Peyer's patch (tissue), 4 donors: ENCODE results near the gene STK32C. TPM values are rescaled to one million over a fixed set of nuclear protein-coding genes. Genes with fewer than 3 reads are reported as not detected.

Source experiments
- DNase-seq, 3 donors: peaks; one replicate each; pipeline ENCODE4 v3.0.0-alpha.2; 2017 to 2019
- H3K27ac ChIP-seq, 4 donors: fragments of 200-600 bp; sonication (generic); one replicate each; pipeline ENCODE4 v1.5.1; 2016 to 2019
- H3K27me3 ChIP-seq, 2 donors: fragments of 200-600 bp; sonication (generic); one replicate each; pipeline ENCODE4 v1.5.1; 2019
- H3K36me3 ChIP-seq, 3 donors: fragments of 200-600 bp; sonication (generic); one replicate each; pipeline ENCODE4 v1.5.1; 2016 to 2019
- H3K4me1 ChIP-seq, 4 donors: fragments of 200-600 bp; sonication (generic); one replicate each; pipeline ENCODE4 v1.5.1; 2016 to 2019
- H3K4me3 ChIP-seq, 4 donors: fragments of 200-600 bp; sonication (generic); 1 replicate in 3 of 4; 2 replicates in 1 of 4; pipeline ENCODE4 v1.5.1; 2016 to 2019; ENCODE audit warnings: mild to moderate bottlenecking in 1 of 4
- H3K9me3 ChIP-seq, 4 donors: fragments of 200-600 bp; sonication (generic); one replicate each; pipeline ENCODE4 v1.5.1; 2016 to 2019; ENCODE audit warnings: mild to moderate bottlenecking in 1 of 4
- CTCF ChIP-seq, 6 experiments: fragments of 450-650 bp in 4 of 6; fragments of 200-600 bp in 2 of 6; sonication (generic) in 1 of 6; IDR thresholded peaks; one replicate each; pipeline ENCODE4 v1.5.1; 2017 to 2019; ENCODE audit warnings: antibody characterized with exemption in 6 of 6, mild to moderate bottlenecking in 3 of 6, moderate library complexity in 1 of 6
- POLR2A ChIP-seq, 2 donors: fragments of 450-650 bp; IDR thresholded peaks; one replicate each; pipeline ENCODE4 v1.5.1; 2017; ENCODE audit warnings: antibody characterized with exemption in 2 of 2, mild to moderate bottlenecking in 2 of 2, moderate library complexity in 2 of 2
- total RNA-seq, 4 donors: library from RNA; depleted of rRNA; stranded (reverse); fragments of >200 nt; gene quantifications; one replicate each; pipeline ENCODE4 v1.1.0, GENCODE V29; 2016

Gene STK32C
- total RNA-seq, 4 donors from 2014 or later = 0.35 to 23.9 (median 4.4) TPM

- Histone ChIP-seq H3K36me3 (no peaks in the 10 kb centered on the region), H3K9me3 (no peaks in the 10 kb centered on the region), H3K4me1 (peaks cover 0 to 9% (median 3%) of the 10 kb centered on the region in 4 donors), H3K4me3 (no peak overlapping the region), H3K27me3 (no peaks in the 10 kb centered on the region), H3K27ac (no peak overlapping the region)
- no peak for DNase-seq
- TF ChIP-seq CTCF (IDR thresholded peaks at IDR 0.05) (no peak), POLR2A (IDR thresholded peaks at IDR 0.05) (no peak)
Observed at GRCh38 chr10:132234860-132235259, 72.9 kb downstream of the STK32C start.

GRCh38 chr10:132233501-132234085 is 74.2 kb downstream of the STK32C start:
- no peaks in the 10 kb centered on the region for H3K9me3 ChIP-seq
- H3K27ac ChIP-seq = no peak overlapping the region
- H3K36me3 ChIP-seq = no peaks in the 10 kb centered on the region
- TF ChIP-seq POLR2A (IDR thresholded peaks at IDR 0.05) (no peak), CTCF (IDR thresholded peaks at IDR 0.05) (no peak)
- peaks cover 0 to 12% (median 3%) of the 10 kb centered on the region in 4 donors for H3K4me1 ChIP-seq
- no peaks in the 10 kb centered on the region for H3K27me3 ChIP-seq
- H3K4me3 ChIP-seq = no peak overlapping the region
- DNase-seq = no peak

- Histone ChIP-seq H3K4me3 (no peak overlapping the region), H3K27me3 (no peaks in the 10 kb centered on the region), H3K36me3 (no peaks in the 10 kb centered on the region), H3K9me3 (no peaks in the 10 kb centered on the region), H3K4me1 (peaks cover 0 to 12% (median 3%) of the 10 kb centered on the region in 4 donors), H3K27ac (no peak overlapping the region)
- no peak for DNase-seq
- TF ChIP-seq CTCF (IDR thresholded peaks at IDR 0.05) = no peak
- TF ChIP-seq POLR2A (IDR thresholded peaks at IDR 0.05) = no peak
Observed at GRCh38 chr10:132232981-132233380, 74.8 kb downstream of the STK32C start.

GRCh38 chr10:132232023-132232951 is 75.5 kb downstream of the STK32C start:
- H3K9me3 ChIP-seq = no peaks in the 10 kb centered on the region
- no peak overlapping the region for H3K27ac ChIP-seq
- no peak for TF ChIP-seq CTCF (IDR thresholded peaks at IDR 0.05)
- no peak for TF ChIP-seq POLR2A (IDR thresholded peaks at IDR 0.05)
- H3K36me3 ChIP-seq = no peaks in the 10 kb centered on the region
- H3K27me3 ChIP-seq = no peaks in the 10 kb centered on the region
- peak in 2 of 3 donors; percentile 44 to 58 for DNase-seq
- no peak overlapping the region for H3K4me3 ChIP-seq
- H3K4me1 ChIP-seq = peaks cover 0 to 12% (median 3%) of the 10 kb centered on the region in 4 donors

- Histone ChIP-seq H3K27ac (no peak overlapping the region), H3K4me3 (no peak overlapping the region), H3K36me3 (no peaks in the 10 kb centered on the region), H3K9me3 (no peaks in the 10 kb centered on the region), H3K4me1 (peaks cover 0 to 12% (median 3%) of the 10 kb centered on the region in 4 donors), H3K27me3 (no peaks in the 10 kb centered on the region)
- DNase-seq = no peak
- TF ChIP-seq POLR2A (IDR thresholded peaks at IDR 0.05) (no peak), CTCF (IDR thresholded peaks at IDR 0.05) (no peak)
Observed at GRCh38 chr10:132231656-132232022, 76.1 kb downstream of the STK32C start.
